IPS-NIHi7 (cell line): ENCODE measurements around the gene ACSL6.

Experiments used
- DNase-seq: peaks from one replicate; pipeline ENCODE4 v3.0.0; 2012; ENCODE audit warnings: mixed read lengths; ENCODE audit errors: extremely low spot score

Gene ACSL6

GRCh38 chr5:132046880-132047299 is 35.4 kb upstream of the ACSL6 start:
- no peak for DNase-seq

DNA sequence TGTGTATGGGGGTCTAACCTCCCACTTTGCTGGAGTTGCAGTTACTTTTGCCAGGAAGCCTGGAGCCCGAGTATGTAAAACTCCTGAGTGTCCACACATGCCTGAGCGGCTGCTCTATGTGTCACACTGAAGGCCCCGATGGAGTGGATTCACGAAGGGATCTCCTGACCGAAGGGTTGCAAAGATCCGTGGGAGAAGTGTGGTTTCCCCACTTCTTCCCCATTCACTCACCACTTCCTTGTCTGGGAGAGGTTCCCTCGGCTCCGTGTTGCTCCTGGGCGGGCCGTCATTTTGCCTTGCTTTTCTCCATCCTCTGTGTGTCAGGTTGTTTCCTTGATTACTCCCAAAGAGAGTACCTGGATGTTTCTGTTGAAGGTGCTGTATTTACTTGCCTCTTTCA is 32.7 kb upstream of the ACSL6 start:
- no peak for DNase-seq

GRCh38 chr5:132037353-132037752 is 25.9 kb upstream of the ACSL6 start:
- no peak for DNase-seq

DNA sequence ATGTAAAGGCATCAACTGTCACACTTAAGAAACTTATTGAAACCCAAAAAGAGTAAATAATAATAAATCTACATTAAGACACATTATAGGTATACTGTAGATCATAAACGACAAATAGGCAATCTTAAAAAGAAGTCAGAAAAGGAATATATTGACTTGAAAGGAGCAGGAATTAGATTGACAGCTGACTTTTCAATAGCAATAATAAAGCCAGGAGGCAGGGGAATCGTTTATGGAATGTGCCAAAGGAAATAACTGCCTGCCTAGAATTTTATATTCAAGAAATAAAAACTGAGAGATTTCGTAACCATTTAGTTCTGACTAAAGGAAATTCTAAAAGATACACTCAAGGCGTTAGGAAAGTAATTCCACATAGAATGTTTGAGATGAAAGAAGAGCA is 21.7 kb upstream of the ACSL6 start:
- DNase-seq: no peak

DNA sequence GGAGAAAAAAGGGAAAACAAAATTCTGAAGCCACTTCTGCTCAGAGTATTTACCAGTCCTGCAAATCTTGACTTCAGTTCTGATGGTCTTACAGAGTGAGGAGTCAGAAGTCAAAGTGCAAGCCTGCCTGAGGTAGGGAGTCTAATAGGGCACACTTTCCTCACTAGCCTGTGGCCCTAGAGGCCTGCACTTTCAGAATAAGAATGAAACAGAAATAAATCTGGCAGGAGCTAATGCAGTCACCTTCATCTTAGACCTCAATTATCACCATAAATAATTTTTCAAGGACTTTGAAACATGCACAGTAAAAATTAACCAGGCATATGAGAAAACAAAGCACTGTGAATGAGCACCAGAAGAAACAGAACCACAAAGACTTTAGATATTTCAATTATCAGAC is 20.7 kb upstream of the ACSL6 start:
- no peak for DNase-seq

GRCh38 chr5:132030610-132031009 is 19.2 kb upstream of the ACSL6 start:
- DNase-seq: no peak

DNA sequence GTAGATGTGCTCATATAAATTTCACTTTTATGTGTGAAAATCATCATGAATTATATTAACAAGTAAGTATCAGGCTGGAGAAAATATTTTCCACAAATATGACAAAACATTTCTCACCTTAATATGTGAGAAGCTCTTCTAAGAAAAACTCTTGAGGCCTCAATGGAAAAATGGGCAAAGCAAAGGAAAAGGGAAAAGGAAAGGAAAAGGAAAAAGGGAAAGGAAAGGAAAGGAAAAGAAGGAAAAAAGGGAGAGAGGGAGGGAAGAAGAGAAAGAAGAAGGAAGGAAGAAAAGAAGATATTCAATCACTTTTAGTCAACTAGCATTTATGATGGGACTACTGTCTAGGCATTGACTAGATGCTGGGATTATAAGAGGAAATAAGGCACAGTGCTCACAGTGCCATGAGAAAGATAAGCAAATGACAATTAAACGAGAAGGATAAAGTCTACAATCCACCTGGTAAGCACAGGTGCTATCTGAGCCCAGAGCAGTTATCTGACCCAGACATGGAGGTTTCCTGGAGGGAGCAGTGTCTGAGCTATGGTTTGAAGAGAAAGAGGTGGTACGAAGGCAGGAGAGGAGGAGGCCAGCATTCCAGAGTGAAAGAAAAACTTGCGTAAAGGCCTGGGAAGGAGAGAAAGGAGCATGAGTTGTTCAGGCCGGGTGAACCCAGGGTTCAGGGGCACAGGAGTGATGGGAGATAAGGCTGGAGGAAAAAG is 18.3 kb upstream of the ACSL6 start:
- DNase-seq: no peak

GRCh38 chr5:132027027-132027426 is 15.6 kb upstream of the ACSL6 start:
- DNase-seq: no peak

GRCh38 chr5:132026516-132027008 is 15.1 kb upstream of the ACSL6 start:
- no peak for DNase-seq

DNA sequence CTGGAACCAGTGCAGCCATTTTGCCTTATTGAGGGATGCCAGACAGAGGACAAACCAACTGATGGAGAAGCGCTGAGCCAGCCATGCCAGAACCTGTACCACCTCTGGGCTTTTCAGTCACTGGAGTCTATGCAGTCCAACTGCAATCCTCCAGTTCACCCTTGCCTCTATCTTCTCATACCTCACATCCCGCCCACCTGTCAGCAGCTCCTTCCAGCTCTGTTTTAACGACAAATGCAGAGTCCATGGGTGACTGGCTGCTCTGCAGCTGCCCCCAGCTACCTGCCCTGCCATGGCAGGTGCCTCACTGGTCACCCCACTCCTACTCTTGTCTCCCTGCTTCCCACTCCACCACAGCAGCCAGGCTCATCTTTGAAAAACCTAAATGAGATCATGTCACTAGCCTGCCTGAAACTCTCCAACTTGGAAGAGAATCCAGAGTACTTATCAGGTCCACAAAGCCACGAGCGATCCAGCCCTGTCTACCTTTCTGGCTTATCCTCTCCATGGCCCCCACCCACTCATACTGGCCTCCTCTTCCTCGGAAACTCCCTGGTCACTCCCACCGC is 14.0 kb upstream of the ACSL6 start:
- DNase-seq: no peak

DNA sequence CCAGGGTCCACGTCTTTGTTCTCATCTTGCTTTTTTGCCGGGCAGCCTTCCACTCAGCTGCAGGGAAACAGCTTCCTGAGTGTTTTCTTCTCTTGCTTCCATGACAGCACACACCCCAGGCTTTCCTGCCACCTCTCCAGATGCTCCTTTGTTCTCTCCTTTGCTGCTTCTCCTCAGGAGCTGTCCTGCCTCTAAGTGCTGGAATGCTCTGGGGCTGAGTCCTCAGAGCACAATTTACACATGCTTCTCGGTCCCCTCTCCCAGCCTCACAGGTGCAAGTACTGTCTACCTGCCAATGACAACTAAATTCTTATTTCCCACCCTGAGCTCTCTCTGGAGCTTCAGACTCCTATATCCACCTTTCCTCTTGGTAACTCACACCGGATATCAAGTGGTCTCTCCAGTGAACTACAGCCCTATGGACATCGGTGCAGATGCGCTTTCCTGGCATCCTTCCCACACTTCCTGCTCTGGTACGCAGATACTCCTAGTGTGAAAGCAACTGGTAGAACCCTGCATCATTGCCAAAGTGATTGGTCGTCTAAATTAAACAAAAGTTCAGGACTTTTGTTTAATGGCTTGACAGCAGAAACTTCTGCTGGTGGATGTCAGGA is 13.4 kb upstream of the ACSL6 start:
- peak; percentile 60 for DNase-seq

DNA sequence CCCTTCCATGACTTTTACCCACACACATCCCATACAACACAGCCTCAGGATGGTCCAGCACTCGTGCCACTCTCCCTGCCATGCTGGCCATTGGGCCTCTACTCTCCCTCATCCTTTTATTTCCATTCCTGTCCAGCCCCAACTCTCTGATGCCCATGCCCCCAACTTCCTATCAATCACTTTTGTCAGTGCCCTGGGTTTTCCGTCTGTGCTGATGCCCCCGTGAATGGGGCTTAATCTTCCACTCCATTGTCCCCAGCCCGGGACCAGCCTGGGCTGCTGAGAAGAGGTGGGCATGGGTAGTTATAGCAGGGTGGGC is 12.6 kb upstream of the ACSL6 start:
- DNase-seq: no peak

- no peak for DNase-seq
These were observed 12.0 kb upstream of the ACSL6 start for GRCh38 chr5:132023258-132024116.

DNA sequence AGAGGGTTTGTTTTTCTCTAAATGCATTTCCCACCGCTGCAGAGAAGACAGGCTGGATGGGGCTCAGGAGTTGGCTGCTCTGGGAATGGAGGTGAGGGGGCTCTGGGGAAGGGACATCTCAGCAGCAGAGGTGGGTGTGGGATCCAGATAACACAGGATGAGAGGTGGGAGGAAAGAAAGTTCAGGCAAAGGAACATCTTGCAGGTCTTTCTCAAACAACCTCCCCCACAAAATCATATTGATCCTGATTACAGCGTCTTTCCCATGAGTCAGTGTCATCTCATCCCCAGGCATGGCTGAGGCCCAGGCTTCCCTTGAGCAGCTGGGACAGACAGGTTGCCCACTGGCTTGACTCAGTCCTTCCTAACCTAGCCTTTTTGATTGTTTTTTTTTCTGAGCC is 11.3 kb upstream of the ACSL6 start:
- DNase-seq: no peak

DNA sequence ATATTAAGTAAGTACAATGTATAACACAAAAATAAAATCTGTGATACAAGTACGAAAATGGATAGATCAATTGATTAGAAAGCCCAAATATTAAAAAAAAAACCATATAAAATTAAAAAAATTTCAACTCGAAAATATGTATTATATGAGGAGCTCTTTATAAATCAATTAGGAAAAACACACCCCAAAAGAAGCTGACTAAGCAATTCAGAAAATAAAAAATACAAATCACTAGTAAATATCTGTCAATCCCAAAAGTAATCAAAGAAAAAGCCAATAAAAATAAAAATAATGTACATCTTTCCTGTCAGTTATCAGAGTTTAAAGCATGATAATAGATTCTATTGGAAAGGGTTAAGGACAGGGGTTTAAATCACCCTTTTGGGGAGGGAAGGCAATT is 10.2 kb upstream of the ACSL6 start:
- DNase-seq: no peak

- no peak for DNase-seq
These were observed 9.3 kb upstream of the ACSL6 start for GRCh38 chr5:132020568-132021339.

- no peak for DNase-seq
These were observed 8.5 kb upstream of the ACSL6 start for GRCh38 chr5:132019857-132020555.

DNA sequence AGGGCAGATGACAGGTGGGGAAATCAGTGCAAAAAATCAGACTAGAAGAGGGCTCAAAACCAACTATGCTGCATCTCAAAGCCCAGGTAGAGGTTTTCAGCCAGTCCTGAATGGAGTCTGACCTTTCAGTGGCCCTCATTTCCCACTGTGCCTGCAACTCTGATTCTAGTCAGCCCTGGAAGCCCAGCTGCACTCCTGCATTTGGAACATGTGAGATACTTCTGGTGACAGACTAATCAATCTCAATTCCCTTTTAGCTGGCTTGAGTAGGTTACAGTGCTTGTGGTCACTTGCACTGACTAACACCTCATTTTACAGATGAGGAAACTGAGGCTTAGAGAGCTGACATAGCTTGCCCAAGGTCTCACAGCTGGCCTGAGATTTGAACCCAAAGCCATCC is 7.9 kb upstream of the ACSL6 start:
- no peak for DNase-seq

DNA sequence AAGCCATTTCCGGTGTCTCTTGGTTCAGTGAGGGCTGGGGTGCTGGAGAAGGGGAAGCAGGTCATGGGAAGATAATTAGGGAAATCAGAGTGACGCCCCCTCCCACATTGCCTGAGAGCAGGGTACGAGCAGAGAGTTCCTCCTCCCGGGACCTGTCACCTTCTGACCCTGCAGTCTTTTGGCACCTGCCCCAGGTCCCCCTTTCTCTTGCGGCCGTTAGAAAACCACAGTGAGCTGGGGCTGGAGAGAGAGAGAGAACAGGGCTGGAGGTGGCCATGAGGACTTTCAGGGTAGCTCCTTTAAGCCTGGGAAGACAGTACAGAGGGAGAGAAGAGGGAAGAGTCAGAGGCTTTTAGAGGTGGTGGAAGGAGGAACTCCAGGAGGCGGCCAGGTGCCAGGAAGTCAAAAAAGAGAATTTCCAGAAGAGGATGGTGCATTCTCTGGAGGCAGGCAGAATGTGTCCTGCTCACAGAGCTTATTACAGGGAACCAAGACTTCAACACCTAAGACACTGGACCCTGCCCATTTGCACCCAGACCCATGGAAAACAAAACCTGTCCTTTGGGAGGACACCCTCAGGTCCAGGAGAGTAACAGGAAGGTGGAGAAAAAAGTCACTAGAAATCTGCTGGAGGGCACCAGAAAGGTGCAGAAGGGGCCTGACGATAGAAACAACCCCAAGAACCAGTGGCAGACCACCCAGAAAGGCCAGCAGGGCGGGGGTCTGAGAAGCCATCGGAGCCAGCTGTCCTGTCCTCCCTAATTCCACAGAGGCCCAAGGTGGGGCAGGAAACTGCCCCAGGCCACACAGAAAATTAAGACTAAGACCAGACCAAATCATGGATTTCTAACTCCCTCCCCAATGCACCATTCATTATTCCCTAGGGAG is 6.5 kb upstream of the ACSL6 start:
- no peak for DNase-seq

GRCh38 chr5:132017316-132017715 is 5.9 kb upstream of the ACSL6 start:
- DNase-seq: no peak
